SK-N-SH treated with all-trans-retinoic acid at 6 μM for 48 hours (cell line): ENCODE measurements around the gene ERV3-1.
"Not testable (repeated sequence)": the region's sequence is repeated elsewhere in the genome, so short reads cannot be mapped to it uniquely, and the experiment has no call there.

Experiments
- CREB5 ChIP-seq: fragments of 250-450 bp; sonication (Bioruptor Pico); IDR thresholded peaks from 2 replicates; pipeline ENCODE4 v1.5.1; 2020; ENCODE audit warnings: low read depth, mild to moderate bottlenecking, moderate library complexity
- CSRNP3 ChIP-seq: fragments of 250-450 bp; sonication (Bioruptor Pico); IDR thresholded peaks from 2 replicates; pipeline ENCODE4 v1.5.1; 2021; ENCODE audit warnings: mild to moderate bottlenecking, moderate library complexity
- OSR1 ChIP-seq: fragments of 250-450 bp; sonication (Bioruptor Pico); IDR thresholded peaks from 2 replicates; pipeline ENCODE4 v1.8.0; 2022; ENCODE audit warnings: moderate library complexity, mild to moderate bottlenecking, inconsistent platforms
- PATZ1 ChIP-seq: fragments of 250-450 bp; sonication (Bioruptor Pico); IDR thresholded peaks from 2 replicates; pipeline ENCODE4 v1.8.0; 2020; ENCODE audit warnings: mild to moderate bottlenecking, moderate library complexity, borderline replicate concordance
- PPARA ChIP-seq: fragments of 250-450 bp; sonication (Bioruptor Pico); IDR thresholded peaks from 2 replicates; pipeline ENCODE4 v1.5.0; 2020; ENCODE audit warnings: mild to moderate bottlenecking, borderline replicate concordance
- RARB ChIP-seq: fragments of 250-450 bp; sonication (Bioruptor Pico); IDR thresholded peaks from 2 replicates; pipeline ENCODE4 v1.8.0; 2021; ENCODE audit warnings: mild to moderate bottlenecking, moderate library complexity
- ZNF565 ChIP-seq: fragments of 450-650 bp; formaldehyde crosslinking; conservative IDR thresholded peaks from 2 replicates; pipeline ENCODE4 v1.5.0; 2020; ENCODE audit warnings: low read depth, mild to moderate bottlenecking, moderate library complexity
- ZNF8 ChIP-seq: fragments of 450-650 bp; formaldehyde crosslinking; IDR thresholded peaks from 2 replicates; pipeline ENCODE4 v1.5.0; 2020; ENCODE audit warnings: mild to moderate bottlenecking, moderate library complexity

- TF ChIP-seq ZNF8 (CRISPR knock-in tag); RARB (CRISPR knock-in tag); ZNF565 (CRISPR knock-in tag); CREB5; PATZ1 (CRISPR knock-in tag); OSR1 (CRISPR knock-in tag); CSRNP3 (CRISPR knock-in tag); PPARA (CRISPR knock-in tag): not testable (repeated sequence)
Measured at GRCh38 chr7:65034120-65034782, 27.8 kb upstream of the ERV3-1 start.
